ENCODE data around the gene PPIL4.

- TF ChIP-seq CTCF (IDR thresholded peaks at IDR 0.05) (no peak), POLR2A (IDR thresholded peaks at IDR 0.05) (no peak)
Measured at GRCh38 chr6:149503872-149504271, 42.0 kb downstream of the PPIL4 start.

Data from uterus (tissue), 2 donors.